Progenitor cell of endocrine pancreas (in vitro differentiated cells): ENCODE data around the gene MTRF1L. TPM values are rescaled to one million over a fixed set of nuclear protein-coding genes. Genes with fewer than 3 reads are reported as not detected.
"Not testable (repeated sequence)": the region's sequence is repeated elsewhere in the genome, so short reads cannot be mapped to it uniquely, and the experiment has no call there.

Experiments
- DNase-seq: peaks from one replicate; pipeline ENCODE4 v3.0.0; 2021; ENCODE audit warnings: low spot score; ENCODE audit not compliant: unreplicated experiment
- H3K27ac Mint-ChIP-seq: 2 replicates; pipeline ENCODE4 v1.8.0; 2021; ENCODE audit warnings: mild to moderate bottlenecking, moderate library complexity, mixed read lengths
- H3K27me3 Mint-ChIP-seq: 2 replicates; pipeline ENCODE4 v1.8.0; 2021; ENCODE audit warnings: mixed read lengths
- H3K36me3 Mint-ChIP-seq: 2 replicates; pipeline ENCODE4 v1.8.0; 2022; ENCODE audit warnings: mixed read lengths; ENCODE audit not compliant: insufficient read depth
- H3K4me1 Mint-ChIP-seq: 2 replicates; pipeline ENCODE4 v1.8.0; 2021; ENCODE audit warnings: low read depth, mixed read lengths
- H3K4me3 Mint-ChIP-seq: 2 replicates; pipeline ENCODE4 v1.8.0; 2021; ENCODE audit warnings: low read depth, mild to moderate bottlenecking, moderate library complexity, mixed read lengths
- H3K9me3 Mint-ChIP-seq: 2 replicates; pipeline ENCODE4 v1.8.0; 2021; ENCODE audit warnings: low read depth, mixed read lengths
- CTCF ChIP-seq: fragments of 200-600 bp; sonication (generic); IDR thresholded peaks from one replicate; pipeline ENCODE4 v1.5.0; 2021; ENCODE audit warnings: antibody characterized with exemption, mild to moderate bottlenecking; ENCODE audit not compliant: unreplicated experiment
- total RNA-seq: library from RNA; stranded (reverse); gene quantifications from 2 replicates; pipeline ENCODE4 v1.2.1, GENCODE V29; 2021

MTRF1L gene
- total RNA-seq, 1 donor from 2014 or later = 17.5 TPM

- TF ChIP-seq CTCF = no peak
- H3K36me3 Mint-ChIP-seq = no peaks in the 10 kb centered on the region
- H3K4me1 Mint-ChIP-seq = no peaks in the 10 kb centered on the region
- no peak for DNase-seq
- no peak overlapping the region for H3K27ac Mint-ChIP-seq
- no peaks in the 10 kb centered on the region for H3K9me3 Mint-ChIP-seq
- H3K4me3 Mint-ChIP-seq = no peak overlapping the region
- H3K27me3 Mint-ChIP-seq = no peaks in the 10 kb centered on the region
Observed at GRCh38 chr6:153012856-153013255, 10.3 kb upstream of the MTRF1L start.

GRCh38 chr6:153003366-153003690 is 819 bp upstream of the MTRF1L start:
- DNase-seq = no peak
- Mint-ChIP-seq H3K27ac (peak overlapping the region; percentile 99), H3K36me3 (peaks cover 4% of the 10 kb centered on the region), H3K4me1 (peaks cover 17% of the 10 kb centered on the region), H3K9me3 (no peaks in the 10 kb centered on the region), H3K27me3 (no peaks in the 10 kb centered on the region), H3K4me3 (peak overlapping the region; percentile 98)
- no peak for TF ChIP-seq CTCF

- H3K36me3 Mint-ChIP-seq = peaks cover 4% of the 10 kb centered on the region
- H3K27ac Mint-ChIP-seq = peak overlapping the region; percentile 94
- H3K9me3 Mint-ChIP-seq = no peaks in the 10 kb centered on the region
- no peak for DNase-seq
- H3K4me1 Mint-ChIP-seq = peaks cover 17% of the 10 kb centered on the region
- H3K4me3 Mint-ChIP-seq = peak overlapping the region; percentile 98
- TF ChIP-seq CTCF = no peak
- H3K27me3 Mint-ChIP-seq = no peaks in the 10 kb centered on the region
Observed at GRCh38 chr6:153001767-153002612, 519 bp downstream of the MTRF1L start.

- H3K27me3 Mint-ChIP-seq, H3K36me3 Mint-ChIP-seq, DNase-seq, H3K9me3 Mint-ChIP-seq, H3K27ac Mint-ChIP-seq: not testable (repeated sequence)
- H3K4me1 Mint-ChIP-seq = peaks cover 17% of the 10 kb centered on the region
- H3K4me3 Mint-ChIP-seq = peak overlapping the region; percentile 98
Observed at GRCh38 chr6:153000790-153001189, 1.7 kb downstream of the MTRF1L start.

GRCh38 chr6:153000243-153000642 is 2.3 kb downstream of the MTRF1L start:
- no peak overlapping the region for H3K27ac Mint-ChIP-seq
- no peak for DNase-seq
- no peaks in the 10 kb centered on the region for H3K9me3 Mint-ChIP-seq
- no peaks in the 10 kb centered on the region for H3K27me3 Mint-ChIP-seq
- H3K4me3 Mint-ChIP-seq = peak overlapping the region; percentile 40
- H3K36me3 Mint-ChIP-seq = peaks cover 4% of the 10 kb centered on the region
- peaks cover 17% of the 10 kb centered on the region for H3K4me1 Mint-ChIP-seq
- TF ChIP-seq CTCF = no peak

GRCh38 chr6:152999538-152999937 is 3.0 kb downstream of the MTRF1L start:
- peak overlapping the region; percentile 5 for H3K27ac Mint-ChIP-seq
- H3K36me3 Mint-ChIP-seq = not testable (repeated sequence)

More at GRCh38 chr6:152999538-152999937, 3.0 kb downstream of the MTRF1L start:
- peaks cover 17% of the 10 kb centered on the region for H3K4me1 Mint-ChIP-seq
- DNase-seq, H3K9me3 Mint-ChIP-seq, H3K4me3 Mint-ChIP-seq, H3K27me3 Mint-ChIP-seq: not testable (repeated sequence)
